ENCODE data around the gene ACO2.

The ACO2 gene

GRCh38 chr22:41578114-41578513, 109.2 kb downstream of the ACO2 start:
- no peak for TF ChIP-seq CTCF (conservative IDR thresholded peaks at IDR 0.05)
- TF ChIP-seq ZFX (IDR thresholded peaks at IDR 0.05) = no peak
- no peak overlapping the region for H3K27ac ChIP-seq

All from C4-2B (cell line).